Trophoblast cell (in vitro differentiated cells and primary cell): Measurements from ENCODE around the gene SLC4A8.

ENCODE experiments used
- DNase-seq, 2 donors: peaks; one replicate each; pipeline ENCODE4 v3.0.0-alpha.2; 2016
- H2AFZ ChIP-seq: 2 replicates; pipeline ENCODE4 v1.6.1; 2013; ENCODE audit warnings: low read length, moderate library complexity, mild to moderate bottlenecking; ENCODE audit not compliant: insufficient read depth, poor library complexity
- H2AK5ac ChIP-seq: 2 replicates; pipeline ENCODE4 v1.6.1; 2013; ENCODE audit warnings: mild to moderate bottlenecking, low read length
- H2BK120ac ChIP-seq: 2 replicates; pipeline ENCODE4 v1.6.1; 2013; ENCODE audit warnings: low read length, mild to moderate bottlenecking, moderate library complexity; ENCODE audit not compliant: insufficient read depth, poor library complexity
- H2BK12ac ChIP-seq: 2 replicates; pipeline ENCODE4 v1.6.1; 2013; ENCODE audit warnings: mild to moderate bottlenecking, low read length, moderate library complexity
- H2BK5ac ChIP-seq: 2 replicates; pipeline ENCODE4 v1.6.1; 2013; ENCODE audit warnings: low read length, low read depth, moderate library complexity, mild to moderate bottlenecking; ENCODE audit not compliant: poor library complexity
- H3K14ac ChIP-seq: 2 replicates; pipeline ENCODE4 v1.6.1; 2013; ENCODE audit warnings: mild to moderate bottlenecking, low read length
- H3K18ac ChIP-seq: 2 replicates; pipeline ENCODE4 v1.6.1; 2013; ENCODE audit warnings: mild to moderate bottlenecking, low read length
- H3K23ac ChIP-seq: 2 replicates; pipeline ENCODE4 v1.6.1; 2013; ENCODE audit warnings: low read length
- H3K27ac ChIP-seq: 2 replicates; pipeline ENCODE4 v1.5.1; 2013; ENCODE audit warnings: low read depth, mild to moderate bottlenecking, inconsistent platforms, low read length, moderate library complexity
- H3K27me3 ChIP-seq: 2 replicates; pipeline ENCODE4 v1.6.1; 2013; ENCODE audit warnings: inconsistent platforms, mild to moderate bottlenecking, low read length, moderate library complexity; ENCODE audit not compliant: insufficient read depth
- H3K36me3 ChIP-seq, 2 experiments: 1 replicate in 1 of 2; 2 replicates in 1 of 2; pipeline ENCODE4 v1.6.1; 2013; ENCODE audit warnings: low read length in 2 of 2, mild to moderate bottlenecking in 2 of 2, moderate library complexity in 1 of 2; ENCODE audit not compliant: insufficient read depth in 2 of 2, control insufficient read depth in 1 of 2
- H3K4ac ChIP-seq: 2 replicates; pipeline ENCODE4 v1.6.1; 2013; ENCODE audit warnings: low read depth, mild to moderate bottlenecking, low read length, moderate library complexity
- H3K4me1 ChIP-seq, 2 experiments: 1 replicate in 1 of 2; 2 replicates in 1 of 2; pipeline ENCODE4 v1.6.1; 2013; ENCODE audit warnings: low read length in 2 of 2, mild to moderate bottlenecking in 2 of 2, moderate library complexity in 1 of 2; ENCODE audit not compliant: insufficient read depth in 2 of 2, control insufficient read depth in 1 of 2
- H3K4me2 ChIP-seq: 2 replicates; pipeline ENCODE4 v1.6.1; 2013; ENCODE audit warnings: inconsistent platforms, mild to moderate bottlenecking, low read length, moderate library complexity
- H3K4me3 ChIP-seq: 2 replicates; pipeline ENCODE4 v1.5.1; 2013; ENCODE audit warnings: mild to moderate bottlenecking, low read depth, low read length, inconsistent platforms
- H3K79me1 ChIP-seq: one replicate; pipeline ENCODE4 v1.6.1; 2013; ENCODE audit warnings: low read length
- H3K79me2 ChIP-seq: 2 replicates; pipeline ENCODE4 v1.6.1; 2013; ENCODE audit warnings: low read length, mild to moderate bottlenecking; ENCODE audit not compliant: control insufficient read depth, insufficient read depth, poor library complexity
- H3K9ac ChIP-seq: 2 replicates; pipeline ENCODE4 v1.6.1; 2013; ENCODE audit warnings: mild to moderate bottlenecking, low read length
- H3K9me3 ChIP-seq: 2 replicates; pipeline ENCODE4 v1.6.1; 2013; ENCODE audit warnings: low read depth, mild to moderate bottlenecking, control low read depth, inconsistent platforms, low read length; ENCODE audit not compliant: insufficient read depth
- H4K12ac ChIP-seq: 2 replicates; pipeline ENCODE4 v1.6.1; 2013; ENCODE audit warnings: low read depth, mild to moderate bottlenecking, low read length, moderate library complexity
- H4K8ac ChIP-seq: 2 replicates; pipeline ENCODE4 v1.6.1; 2013; ENCODE audit warnings: low read depth, mild to moderate bottlenecking, low read length, moderate library complexity
- H4K91ac ChIP-seq: one replicate; pipeline ENCODE4 v1.6.1; 2013; ENCODE audit warnings: low read depth, mild to moderate bottlenecking, low read length, moderate library complexity
- WGBS: extraction: QIAGEN DNeasy Blood & Tissue Kit; methylation state at CpG from one replicate; pipeline ENCODE4 v1.1.7; 2013; ENCODE audit warnings: missing lambda C conversion rate; ENCODE audit not compliant: insufficient read length, insufficient coverage; ENCODE audit errors: extremely low coverage; 5-methylcytosine and 5-hydroxymethylcytosine counted together

The SLC4A8 gene

GRCh38 chr12:51538149-51538548, 113.5 kb downstream of the SLC4A8 start:
- Histone ChIP-seq H2BK12ac (no peak overlapping the region), H4K8ac (no peak overlapping the region), H3K27ac (no peak overlapping the region), H2AFZ (no peak overlapping the region), H4K91ac (no peak overlapping the region), H3K27me3 (no peaks in the 10 kb centered on the region), H3K9ac (no peak overlapping the region), H3K4me1 (no peaks in the 10 kb centered on the region), H3K4me3 (no peak overlapping the region), H3K18ac (no peak overlapping the region), H3K23ac (no peak overlapping the region), H3K79me2 (no peaks in the 10 kb centered on the region), H2AK5ac (no peak overlapping the region), H3K79me1 (no peaks in the 10 kb centered on the region), H2BK5ac (no peak overlapping the region), H4K12ac (no peak overlapping the region), H3K36me3 (no peaks in the 10 kb centered on the region), H3K4me2 (no peak overlapping the region), H3K14ac (no peak overlapping the region), H2BK120ac (no peak overlapping the region), H3K9me3 (no peaks in the 10 kb centered on the region), H3K4ac (no peak overlapping the region)
- DNase-seq, result no peak
- no CpG with 5 or more reads among the region's 8 CpGs for WGBS

GRCh38 chr12:51538599-51538998, 114.0 kb downstream of the SLC4A8 start:
- Histone ChIP-seq H4K12ac (no peak overlapping the region), H4K91ac (no peak overlapping the region), H3K79me2 (no peaks in the 10 kb centered on the region), H3K23ac (no peak overlapping the region), H3K36me3 (no peaks in the 10 kb centered on the region), H3K79me1 (no peaks in the 10 kb centered on the region), H3K4me1 (no peaks in the 10 kb centered on the region), H3K4me3 (no peak overlapping the region), H3K14ac (no peak overlapping the region), H3K27me3 (no peaks in the 10 kb centered on the region), H2AK5ac (no peak overlapping the region), H3K9me3 (no peaks in the 10 kb centered on the region), H2AFZ (no peak overlapping the region), H3K4me2 (no peak overlapping the region), H3K4ac (no peak overlapping the region), H2BK120ac (no peak overlapping the region), H2BK5ac (no peak overlapping the region), H3K9ac (no peak overlapping the region), H2BK12ac (no peak overlapping the region), H4K8ac (no peak overlapping the region), H3K27ac (no peak overlapping the region), H3K18ac (no peak overlapping the region)
- DNase-seq, result no peak
- WGBS, result no CpG with 5 or more reads among the region's 8 CpGs

GRCh38 chr12:51540996-51541395, 116.4 kb downstream of the SLC4A8 start:
- no peak overlapping the region for H2AFZ ChIP-seq
- DNase-seq, result no peak

GRCh38 chr12:51546097-51546496, 121.5 kb downstream of the SLC4A8 start:
- Histone ChIP-seq H3K27me3 (no peaks in the 10 kb centered on the region), H3K36me3 (no peaks in the 10 kb centered on the region), H3K18ac (no peak overlapping the region), H2AK5ac (no peak overlapping the region), H3K4me3 (no peak overlapping the region), H3K4me2 (no peak overlapping the region), H3K4me1 (no peaks in the 10 kb centered on the region), H4K8ac (no peak overlapping the region), H3K79me2 (no peaks in the 10 kb centered on the region), H3K9ac (no peak overlapping the region), H4K12ac (no peak overlapping the region), H3K4ac (no peak overlapping the region), H2BK12ac (no peak overlapping the region), H3K9me3 (peaks cover 2% of the 10 kb centered on the region), H3K79me1 (no peaks in the 10 kb centered on the region), H3K23ac (no peak overlapping the region), H2BK120ac (no peak overlapping the region), H2BK5ac (no peak overlapping the region), H2AFZ (no peak overlapping the region), H3K27ac (no peak overlapping the region), H3K14ac (no peak overlapping the region), H4K91ac (no peak overlapping the region)
- no peak for DNase-seq

More at GRCh38 chr12:51540996-51541395, 116.4 kb downstream of the SLC4A8 start:
- no peak overlapping the region for H3K18ac ChIP-seq
- H3K23ac ChIP-seq, result no peak overlapping the region
- no peaks in the 10 kb centered on the region for H3K79me2 ChIP-seq
- no peaks in the 10 kb centered on the region for H3K9me3 ChIP-seq
- no peak overlapping the region for H4K91ac ChIP-seq
- H2BK12ac ChIP-seq, result no peak overlapping the region
- no peak overlapping the region for H3K4me3 ChIP-seq
- H2AK5ac ChIP-seq, result no peak overlapping the region
- no peak overlapping the region for H4K12ac ChIP-seq
- no peak overlapping the region for H4K8ac ChIP-seq
- no peaks in the 10 kb centered on the region for H3K27me3 ChIP-seq
- H3K9ac ChIP-seq, result no peak overlapping the region
- no peak overlapping the region for H3K4me2 ChIP-seq
- H3K27ac ChIP-seq, result no peak overlapping the region
- no peaks in the 10 kb centered on the region for H3K4me1 ChIP-seq
- H2BK120ac ChIP-seq, result no peak overlapping the region
- no peaks in the 10 kb centered on the region for H3K79me1 ChIP-seq
- no CpG with 5 or more reads among the region's 4 CpGs for WGBS
- no peaks in the 10 kb centered on the region for H3K36me3 ChIP-seq
- no peak overlapping the region for H3K4ac ChIP-seq
- no peak overlapping the region for H3K14ac ChIP-seq
- H2BK5ac ChIP-seq, result no peak overlapping the region
